Measurements from ENCODE around the gene PTPRK. TPM values are rescaled to one million over a fixed set of nuclear protein-coding genes. Genes with fewer than 3 reads are reported as not detected.
A peak's percentile ranks its signal among the peaks of the same experiment; 100 is the strongest.
"Not testable (repeated sequence)": the region's sequence is repeated elsewhere in the genome, so short reads cannot be mapped to it uniquely, and the experiment has no call there.

Gene PTPRK
- total RNA-seq, 2 donors from 2014 or later = 60.6 to 121 TPM

DNA sequence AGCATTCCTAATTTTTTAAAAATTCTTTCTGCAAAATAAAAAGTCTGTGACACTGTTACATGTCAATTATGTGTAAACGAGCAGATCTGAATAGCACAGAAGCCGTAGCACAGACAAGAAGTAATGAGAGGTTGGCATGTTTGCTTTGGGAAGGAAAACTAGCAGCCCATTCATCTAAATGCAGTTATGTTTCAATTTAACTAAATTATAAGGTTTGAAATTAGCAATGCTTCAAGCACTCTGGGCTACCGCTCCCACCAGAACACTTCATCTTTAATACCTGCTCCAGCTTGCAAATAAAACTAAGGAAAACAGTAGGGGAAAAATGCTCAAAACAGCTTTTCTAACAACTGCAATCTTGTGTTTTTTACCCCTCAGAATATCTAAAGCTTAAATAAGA is 73.9 kb downstream of the PTPRK start:
- WGBS, 2 donors = 60 to 79% methylated on average over 3 of the region's 3 CpGs
- ATAC-seq = no peak
- intact Hi-C loops (cut with DNase I) = no loop called here
- Histone ChIP-seq H3K9me3 (no peaks in the 10 kb centered on the region), H3K4me3 (no peak overlapping the region), H3K27ac (peak overlapping the region in 1 of 4 donors; percentile 0), H3K27me3 (no peaks in the 10 kb centered on the region), H3K4me1 (peaks cover 30% of the 10 kb centered on the region), H3K36me3 (replicated peaks in 1 of 2; ENCODE audit: insufficient read depth in 1 of 2, low read depth in 2 of 2) (no peaks in the 10 kb centered on the region)
- no peak for DNase-seq
- TF ChIP-seq, protein P1, sequence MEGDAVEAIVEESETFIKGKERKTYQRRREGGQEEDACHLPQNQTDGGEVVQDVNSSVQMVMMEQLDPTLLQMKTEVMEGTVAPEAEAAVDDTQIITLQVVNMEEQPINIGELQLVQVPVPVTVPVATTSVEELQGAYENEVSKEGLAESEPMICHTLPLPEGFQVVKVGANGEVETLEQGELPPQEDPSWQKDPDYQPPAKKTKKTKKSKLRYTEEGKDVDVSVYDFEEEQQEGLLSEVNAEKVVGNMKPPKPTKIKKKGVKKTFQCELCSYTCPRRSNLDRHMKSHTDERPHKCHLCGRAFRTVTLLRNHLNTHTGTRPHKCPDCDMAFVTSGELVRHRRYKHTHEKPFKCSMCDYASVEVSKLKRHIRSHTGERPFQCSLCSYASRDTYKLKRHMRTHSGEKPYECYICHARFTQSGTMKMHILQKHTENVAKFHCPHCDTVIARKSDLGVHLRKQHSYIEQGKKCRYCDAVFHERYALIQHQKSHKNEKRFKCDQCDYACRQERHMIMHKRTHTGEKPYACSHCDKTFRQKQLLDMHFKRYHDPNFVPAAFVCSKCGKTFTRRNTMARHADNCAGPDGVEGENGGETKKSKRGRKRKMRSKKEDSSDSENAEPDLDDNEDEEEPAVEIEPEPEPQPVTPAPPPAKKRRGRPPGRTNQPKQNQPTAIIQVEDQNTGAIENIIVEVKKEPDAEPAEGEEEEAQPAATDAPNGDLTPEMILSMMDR (IDR thresholded peaks at IDR 0.05) = no peak
- TF ChIP-seq POLR2A (IDR thresholded peaks at IDR 0.05) = no peak

- no peaks in the 10 kb centered on the region for H3K36me3 ChIP-seq (replicated peaks in 1 of 2; ENCODE audit: insufficient read depth in 1 of 2, low read depth in 2 of 2)
- WGBS, 2 donors = 36 to 48% methylated on average over 3 of the region's 3 CpGs
- peaks cover 29% of the 10 kb centered on the region for H3K4me1 ChIP-seq
- intact Hi-C loops (cut with DNase I) = no loop called here
- TF ChIP-seq POLR2A (IDR thresholded peaks at IDR 0.05) = no peak
- TF ChIP-seq, protein P1 (IDR thresholded peaks at IDR 0.05) = no peak
- DNase-seq (peak in 3 of 4 donors; percentile 8 to 25 (median 17)), ATAC-seq (peak; percentile 82)
- H3K27ac ChIP-seq = peak overlapping the region; percentile 50 to 79 (median 70)
- no peaks in the 10 kb centered on the region for H3K9me3 ChIP-seq
- H3K4me3 ChIP-seq = no peak overlapping the region
- H3K27me3 ChIP-seq = no peaks in the 10 kb centered on the region
These were observed 76.8 kb downstream of the PTPRK start for GRCh38 chr6:128443553-128443952.

DNA sequence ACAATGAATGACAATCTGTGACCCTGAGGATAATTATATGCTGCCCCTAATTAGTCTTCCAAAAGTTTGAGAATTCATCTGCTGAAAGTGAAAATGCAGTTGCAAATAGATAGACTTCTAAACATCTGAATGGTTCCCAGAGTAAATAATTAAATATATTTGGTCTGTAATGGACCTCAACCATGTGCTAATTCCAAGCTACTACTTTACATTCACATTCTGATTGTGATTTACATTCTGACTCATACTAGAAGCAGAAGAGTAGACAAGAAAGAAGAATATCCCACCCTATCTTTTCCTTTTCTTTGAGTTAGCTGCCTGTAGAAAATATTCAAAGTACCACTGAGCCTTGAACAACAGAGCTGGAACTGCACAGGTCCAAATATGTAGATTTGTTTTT is 80.8 kb downstream of the PTPRK start:
- no peak for ATAC-seq

DNA sequence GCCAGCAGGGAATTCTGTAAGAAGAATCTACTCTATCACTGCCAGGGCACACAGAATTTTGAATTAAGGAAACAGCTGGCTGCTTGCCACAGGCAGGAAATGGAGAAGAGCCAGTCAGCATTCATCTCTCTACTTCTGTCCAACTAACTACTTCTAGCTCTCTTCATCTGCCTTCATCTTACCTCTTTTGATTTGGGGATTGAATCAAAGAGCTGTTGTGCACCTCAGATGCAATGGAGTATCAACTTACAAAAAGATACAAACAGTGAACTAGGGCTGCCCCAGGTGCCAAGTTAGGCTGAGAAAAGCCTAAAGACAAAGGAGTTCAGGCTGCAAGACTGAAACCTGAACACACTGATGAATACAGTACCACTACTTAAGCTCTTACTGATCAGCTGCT is 82.0 kb downstream of the PTPRK start:
- no peak overlapping the region for H3K4me3 ChIP-seq
- H3K27ac ChIP-seq = no peak overlapping the region
- no peaks in the 10 kb centered on the region for H3K27me3 ChIP-seq
- no peaks in the 10 kb centered on the region for H3K36me3 ChIP-seq (replicated peaks in 1 of 2; ENCODE audit: insufficient read depth in 1 of 2, low read depth in 2 of 2)
- ATAC-seq (no peak), DNase-seq (peak in 1 of 4 donors; percentile 22)
- intact Hi-C loops (cut with DNase I) = no loop called here
- TF ChIP-seq, protein P1 (IDR thresholded peaks at IDR 0.05) = no peak
- no peak for TF ChIP-seq POLR2A (IDR thresholded peaks at IDR 0.05)
- no peaks in the 10 kb centered on the region for H3K9me3 ChIP-seq
- peaks cover 10% of the 10 kb centered on the region for H3K4me1 ChIP-seq

More for the DNA sequence above, 80.8 kb downstream of the PTPRK start:
- H3K36me3 ChIP-seq (replicated peaks in 1 of 2; ENCODE audit: insufficient read depth in 1 of 2, low read depth in 2 of 2) = no peaks in the 10 kb centered on the region
- intact Hi-C loops (cut with DNase I) = no loop called here
- no peak overlapping the region for H3K27ac ChIP-seq
- peaks cover 22% of the 10 kb centered on the region for H3K4me1 ChIP-seq
- H3K27me3 ChIP-seq = no peaks in the 10 kb centered on the region
- no peak for DNase-seq
- H3K4me3 ChIP-seq = no peak overlapping the region
- no peaks in the 10 kb centered on the region for H3K9me3 ChIP-seq
- TF ChIP-seq POLR2A (IDR thresholded peaks at IDR 0.05) = no peak
- TF ChIP-seq, protein P1 (IDR thresholded peaks at IDR 0.05) = no peak

- no peak for DNase-seq
- no peak for ATAC-seq
- H3K9me3 ChIP-seq = no peaks in the 10 kb centered on the region
- intact Hi-C loops (cut with DNase I) = no loop called here
- 93 to 94% methylated on average over 10 of the region's 10 CpGs for WGBS, 2 donors
- TF ChIP-seq POLR2A (IDR thresholded peaks at IDR 0.05) = no peak
- TF ChIP-seq, protein P1 (IDR thresholded peaks at IDR 0.05) = no peak
- no peaks in the 10 kb centered on the region for H3K27me3 ChIP-seq
- H3K4me1 ChIP-seq = peaks cover 3% of the 10 kb centered on the region
- H3K27ac ChIP-seq = no peak overlapping the region
- H3K4me3 ChIP-seq = no peak overlapping the region
- no peaks in the 10 kb centered on the region for H3K36me3 ChIP-seq (replicated peaks in 1 of 2; ENCODE audit: insufficient read depth in 1 of 2, low read depth in 2 of 2)
These were observed 82.7 kb downstream of the PTPRK start for GRCh38 chr6:128437685-128438084.

DNA sequence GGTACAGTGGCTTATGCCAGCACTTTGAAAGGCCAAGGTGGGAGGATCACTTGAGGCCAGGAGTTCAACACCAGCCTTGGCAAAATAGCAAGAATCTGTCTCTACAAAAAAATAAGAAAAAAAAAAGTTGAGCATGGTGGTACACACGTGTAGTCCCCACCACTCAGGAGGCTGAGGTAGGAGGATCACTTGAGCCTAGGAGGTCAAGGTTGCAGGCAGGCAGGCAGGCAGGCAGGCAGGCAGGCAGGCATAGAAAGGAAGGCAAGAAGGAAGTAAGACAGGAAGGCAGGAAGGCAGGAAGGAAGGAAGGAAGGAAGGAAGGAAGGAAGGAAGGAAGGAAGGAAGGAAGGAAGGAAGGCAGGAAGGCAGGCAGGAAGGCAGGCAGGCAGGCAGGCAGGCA is 85.6 kb downstream of the PTPRK start:
- H3K27me3 ChIP-seq; H3K27ac ChIP-seq; H3K4me3 ChIP-seq; H3K9me3 ChIP-seq; H3K36me3 ChIP-seq (replicated peaks in 1 of 2; ENCODE audit: insufficient read depth in 1 of 2, low read depth in 2 of 2); intact Hi-C loops (cut with DNase I); H3K4me1 ChIP-seq; ATAC-seq; DNase-seq: not testable (repeated sequence)
- 43 to 59% methylated on average over 1 of the region's 1 CpG for WGBS, 2 donors
